ENCODE data around the gene FZD4. TPM values are rescaled to one million over a fixed set of nuclear protein-coding genes. Genes with fewer than 3 reads are reported as not detected.
"Not testable (repeated sequence)": the region's sequence is repeated elsewhere in the genome, so short reads cannot be mapped to it uniquely, and the experiment has no call there.

FZD4 gene
- total RNA-seq, 6 experiments from 2014 or later: 12.5 to 26.1 (median 17.1) TPM

GRCh38 chr11:86918496-86918895 is 36.7 kb downstream of the FZD4 start:
- H3K4me3 ChIP-seq: no peak overlapping the region
- H3K4me1 ChIP-seq: no peaks in the 10 kb centered on the region
- no peak for ATAC-seq
- intact Hi-C loops (cut with DNase I): no loop called here
- H3K9me3 ChIP-seq: no peaks in the 10 kb centered on the region
- 90% methylated on average over 2 of the region's 2 CpGs for WGBS (ENCODE audit: insufficient coverage, low coverage, low lambda C conversion rate, missing lambda C conversion rate)
- DNase-seq: no peak
- TF ChIP-seq, protein P1, sequence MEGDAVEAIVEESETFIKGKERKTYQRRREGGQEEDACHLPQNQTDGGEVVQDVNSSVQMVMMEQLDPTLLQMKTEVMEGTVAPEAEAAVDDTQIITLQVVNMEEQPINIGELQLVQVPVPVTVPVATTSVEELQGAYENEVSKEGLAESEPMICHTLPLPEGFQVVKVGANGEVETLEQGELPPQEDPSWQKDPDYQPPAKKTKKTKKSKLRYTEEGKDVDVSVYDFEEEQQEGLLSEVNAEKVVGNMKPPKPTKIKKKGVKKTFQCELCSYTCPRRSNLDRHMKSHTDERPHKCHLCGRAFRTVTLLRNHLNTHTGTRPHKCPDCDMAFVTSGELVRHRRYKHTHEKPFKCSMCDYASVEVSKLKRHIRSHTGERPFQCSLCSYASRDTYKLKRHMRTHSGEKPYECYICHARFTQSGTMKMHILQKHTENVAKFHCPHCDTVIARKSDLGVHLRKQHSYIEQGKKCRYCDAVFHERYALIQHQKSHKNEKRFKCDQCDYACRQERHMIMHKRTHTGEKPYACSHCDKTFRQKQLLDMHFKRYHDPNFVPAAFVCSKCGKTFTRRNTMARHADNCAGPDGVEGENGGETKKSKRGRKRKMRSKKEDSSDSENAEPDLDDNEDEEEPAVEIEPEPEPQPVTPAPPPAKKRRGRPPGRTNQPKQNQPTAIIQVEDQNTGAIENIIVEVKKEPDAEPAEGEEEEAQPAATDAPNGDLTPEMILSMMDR (IDR thresholded peaks at IDR 0.05): no peak
- TF ChIP-seq POLR2A (IDR thresholded peaks at IDR 0.05): no peak
- no peak overlapping the region for H3K27ac ChIP-seq
- no peaks in the 10 kb centered on the region for H3K27me3 ChIP-seq
- no peaks in the 10 kb centered on the region for H3K36me3 ChIP-seq

GRCh38 chr11:86917589-86917988 is 37.6 kb downstream of the FZD4 start:
- 81% methylated on average over 2 of the region's 2 CpGs for WGBS (ENCODE audit: insufficient coverage, low coverage, low lambda C conversion rate, missing lambda C conversion rate)
- no peak for TF ChIP-seq POLR2A (IDR thresholded peaks at IDR 0.05)
- TF ChIP-seq, protein P1 (IDR thresholded peaks at IDR 0.05): no peak
- DNase-seq: no peak
- ATAC-seq: no peak
- H3K4me3 ChIP-seq: no peak overlapping the region
- no peaks in the 10 kb centered on the region for H3K27me3 ChIP-seq
- intact Hi-C loops (cut with DNase I): no loop called here
- H3K4me1 ChIP-seq: no peaks in the 10 kb centered on the region
- no peaks in the 10 kb centered on the region for H3K36me3 ChIP-seq
- no peaks in the 10 kb centered on the region for H3K9me3 ChIP-seq
- no peak overlapping the region for H3K27ac ChIP-seq

DNA sequence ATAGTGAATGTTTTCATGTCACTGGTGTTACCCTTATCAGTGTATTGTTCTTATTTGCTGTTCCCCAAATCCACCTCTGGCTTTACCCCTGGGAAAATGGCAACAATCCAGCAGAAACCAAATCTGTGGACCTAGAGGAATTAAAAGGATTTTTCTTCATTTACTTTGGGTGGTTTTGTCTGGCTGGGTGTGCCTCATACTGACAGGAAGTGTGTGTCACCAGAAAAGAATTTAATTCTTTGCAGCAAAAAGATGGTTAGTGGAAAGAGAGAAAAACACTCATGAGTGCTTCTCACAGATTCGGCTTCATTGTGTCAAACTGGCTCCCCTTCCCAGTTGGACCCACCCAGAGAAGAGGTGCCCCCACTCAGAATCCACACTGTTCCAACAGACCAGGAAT is 38.9 kb downstream of the FZD4 start:
- H3K4me1 ChIP-seq: no peaks in the 10 kb centered on the region
- whole genome bisulfite sequencing (ENCODE audit: insufficient coverage, low coverage, low lambda C conversion rate, missing lambda C conversion rate): 25% methylated on average over 1 of the region's 1 CpG
- no peak overlapping the region for H3K4me3 ChIP-seq
- no peak for TF ChIP-seq POLR2A (IDR thresholded peaks at IDR 0.05)
- TF ChIP-seq, protein P1 (IDR thresholded peaks at IDR 0.05): no peak
- H3K27me3 ChIP-seq: no peaks in the 10 kb centered on the region
- intact Hi-C loops (cut with DNase I): no loop called here
- ATAC-seq (peak in 3 of 4 donors; percentile 23 to 69 (median 27)), DNase-seq (no peak)
- no peaks in the 10 kb centered on the region for H3K36me3 ChIP-seq
- no peaks in the 10 kb centered on the region for H3K9me3 ChIP-seq
- peak overlapping the region in 1 of 3 donors; percentile 22 for H3K27ac ChIP-seq

DNA sequence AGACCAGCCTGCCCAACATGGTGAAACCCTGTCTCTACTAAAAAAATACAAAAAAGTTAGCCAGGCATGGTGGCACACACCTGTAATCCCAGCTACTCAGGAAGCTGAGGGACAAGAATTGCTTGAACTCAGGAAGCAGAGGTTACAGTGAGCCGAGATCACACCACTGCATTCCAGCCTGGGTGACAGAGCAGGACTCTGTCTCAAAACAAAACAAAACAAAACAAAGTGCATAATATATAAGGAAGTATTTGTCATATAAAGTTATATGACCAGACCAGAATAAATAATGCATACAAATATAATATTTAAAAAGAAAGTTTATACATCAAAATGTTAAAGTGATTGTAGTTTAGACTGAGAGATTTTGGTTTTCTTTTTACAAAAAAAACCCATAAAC is 39.3 kb downstream of the FZD4 start:
- H3K27me3 ChIP-seq; intact Hi-C loops (cut with DNase I); H3K9me3 ChIP-seq; H3K36me3 ChIP-seq; H3K4me1 ChIP-seq; DNase-seq; H3K4me3 ChIP-seq: not testable (repeated sequence)
- H3K27ac ChIP-seq: peak overlapping the region in 1 of 3 donors; percentile 22
- peak in 1 of 4 donors; percentile 15 for ATAC-seq
- 28% methylated on average over 1 of the region's 1 CpG for WGBS (ENCODE audit: insufficient coverage, low coverage, low lambda C conversion rate, missing lambda C conversion rate)

- Histone ChIP-seq H3K27ac (no peak overlapping the region), H3K4me1 (no peaks in the 10 kb centered on the region), H3K36me3 (no peaks in the 10 kb centered on the region), H3K4me3 (no peak overlapping the region), H3K9me3 (no peaks in the 10 kb centered on the region), H3K27me3 (no peaks in the 10 kb centered on the region)
- DNase-seq: no peak
- intact Hi-C loops (cut with DNase I): no loop called here
- TF ChIP-seq POLR2A (IDR thresholded peaks at IDR 0.05): no peak
- TF ChIP-seq, protein P1 (IDR thresholded peaks at IDR 0.05): no peak
- no peak for ATAC-seq
- WGBS (ENCODE audit: insufficient coverage, low coverage, low lambda C conversion rate, missing lambda C conversion rate): 69% methylated on average over 6 of the region's 6 CpGs
Measured at GRCh38 chr11:86914865-86915519, 40.2 kb downstream of the FZD4 start.
